ENCODE results near the gene ST8SIA6. TPM values are rescaled to one million over a fixed set of nuclear protein-coding genes. Genes with fewer than 3 reads are reported as not detected.
A peak's percentile ranks its signal among the peaks of the same experiment; 100 is the strongest.

The ST8SIA6 gene
- total and polyA plus RNA-seq, 2 of the 8 experiments (the other 6 are each of a cell fraction or from before 2014, with no cell fraction given): 0.70 to 1.1 TPM

DNA sequence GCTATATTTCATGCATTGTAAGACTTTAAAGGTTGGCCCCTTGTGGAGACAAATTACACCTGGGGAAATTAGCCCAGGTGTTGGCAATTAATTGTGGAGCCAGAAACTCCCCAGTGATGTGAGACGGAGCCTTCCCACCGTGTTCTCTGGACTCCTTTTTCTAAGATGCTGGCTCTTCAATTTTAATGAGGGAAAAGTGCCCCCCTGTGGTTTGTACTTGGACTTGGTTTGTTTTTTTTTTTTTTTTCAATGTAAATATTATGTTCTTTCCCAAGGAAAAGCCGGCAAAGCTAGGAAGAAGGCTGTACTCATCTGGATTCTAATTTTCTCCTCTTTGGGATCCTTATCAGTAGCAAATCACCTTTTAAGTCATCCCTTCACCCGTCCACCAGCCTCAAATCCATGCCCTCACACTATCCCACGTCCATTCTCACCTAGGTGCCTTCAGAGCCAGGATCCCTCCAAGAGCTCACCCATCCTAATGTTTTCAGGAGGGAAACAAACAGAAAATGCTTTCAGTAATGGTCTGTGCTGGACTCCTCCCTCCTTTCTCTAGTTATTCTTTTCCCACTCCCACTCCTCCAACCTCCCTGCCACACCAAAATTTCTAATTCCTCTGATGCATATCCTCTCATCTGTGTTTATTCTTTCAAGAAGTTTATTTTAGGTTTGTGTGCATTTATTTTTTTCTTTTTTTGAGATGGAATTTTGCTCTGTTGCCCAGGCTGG, 20.4 kb upstream of the ST8SIA6 start:
- DNase-seq (ENCODE audit: low read depth in 1 of 2, low spot score in 2 of 2) (no peak), FAIRE-seq (no peak)
- Histone ChIP-seq H2AK5ac (ENCODE audit: low read depth, low read length) (no peak overlapping the region), H4K20me1 (replicated peaks in 1 of 2; ENCODE audit: control insufficient read depth in 1 of 2, insufficient read depth in 2 of 2, low read length in 2 of 2) (no peaks in the 10 kb centered on the region), H3K4me1 (replicated peaks in 1 of 4; ENCODE audit: control insufficient read depth in 3 of 4, insufficient read depth in 4 of 4, low read length in 3 of 4) (no peaks in the 10 kb centered on the region; a peak in 1 of 7 replicates), H2BK12ac (ENCODE audit: low read depth, low read length) (no peak overlapping the region; the same call in 1 of the 2 replicates), H4K8ac (ENCODE audit: extremely low read depth, insufficient read depth, low read length) (no peak overlapping the region), H3K23ac (ENCODE audit: insufficient read length) (no peak overlapping the region), H3K9ac (replicated peaks in 1 of 4; ENCODE audit: extremely low read depth in 1 of 4, low read depth in 3 of 4, low read length in 3 of 4) (no peak overlapping the region), H2BK20ac (ENCODE audit: low read length) (no peak overlapping the region), H3K27ac (ENCODE audit: low read depth, low read length) (no peak overlapping the region), H3K79me1 (ENCODE audit: low read depth, low read length) (no peaks in the 10 kb centered on the region), H3K79me2 (ENCODE audit: control insufficient read depth in 1 of 2, insufficient read depth in 2 of 2, low read length in 2 of 2) (no peaks in the 10 kb centered on the region), H4K91ac (replicated peaks; ENCODE audit: insufficient read length, low read length) (no peak overlapping the region), H3K4me2 (ENCODE audit: insufficient read depth in 1 of 2, low read depth in 2 of 2, low read length in 2 of 2) (no peak overlapping the region), H4K5ac (ENCODE audit: insufficient read length, low read depth, low read length) (no peak overlapping the region), H2BK15ac (ENCODE audit: low read length) (no peak overlapping the region), H3K18ac (ENCODE audit: extremely low read depth, low read length) (no peak overlapping the region), H2BK120ac (replicated peaks; ENCODE audit: low read depth, low read length) (no peak overlapping the region), H2AFZ (ENCODE audit: low read length) (no peak overlapping the region), H3K9me3 (ENCODE audit: insufficient read depth in 2 of 2, low read depth in 1 of 2, low read length in 1 of 2) (peaks cover 0 to 3% of the 10 kb centered on the region in 2 experiments; a peak in 2 of 4 replicates), H2BK5ac (ENCODE audit: low read depth, low read length) (no peak overlapping the region), H3K27me3 (replicated peaks in 1 of 4; ENCODE audit: control insufficient read depth in 3 of 4, extremely low read depth in 1 of 4, insufficient read depth in 3 of 4, low read length in 3 of 4) (peaks cover 0 to 1% (median 0%) of the 10 kb centered on the region in 4 experiments; a peak in 1 of 7 replicates), H3K14ac (ENCODE audit: insufficient read length) (no peak overlapping the region), H3K4ac (replicated peaks; ENCODE audit: insufficient read length, low read depth, low read length) (no peak overlapping the region), H3K4me3 (ENCODE audit: extremely low read depth in 1 of 4, insufficient read depth in 2 of 4, low read depth in 3 of 4, low read length in 4 of 4) (no peak overlapping the region), H3K36me3 (ENCODE audit: control insufficient read depth in 2 of 4, insufficient read depth in 4 of 4, low read length in 3 of 4) (no peaks in the 10 kb centered on the region), H3K23me2 (ENCODE audit: low read depth, low read length) (no peaks in the 10 kb centered on the region), H3K56ac (replicated peaks; ENCODE audit: insufficient read length, low read depth, low read length) (no peak overlapping the region)
- WGBS, 2 experiments (ENCODE audit: extremely low coverage in 1 of 2, insufficient coverage in 1 of 2, insufficient read length in 1 of 2, insufficient replicate concordance in 2 of 2, low coverage in 1 of 2, low lambda C conversion rate in 2 of 2, missing lambda C conversion rate in 1 of 2): 72% methylated on average over 5 of the region's 5 CpGs; no CpG with 5 or more reads in 1 of the 2 experiments
- ChIA-PET CTCF (ENCODE audit: partially characterized antibody) (interaction anchor here (0.6 kb wide), 1 partner anchor 773 kb away, joined by 3 read pairs; no protein-coding TSS in a partner anchor), POLR2A (ENCODE audit: partially characterized antibody) (no interaction called here)
- no peak for TF ChIP-seq KDM1A (IDR thresholded peaks at IDR 0.05; ENCODE audit: borderline replicate concordance, low read length)
- TF ChIP-seq RAD21 (IDR thresholded peaks at IDR 0.05 in 1 of 2, conservative IDR thresholded peaks at IDR 0.05 in 1 of 2; ENCODE audit: low read depth in 2 of 2, low read length in 2 of 2): 0 out of 4 replicates have a peak, but pooled peaks of 1 of the 2 experiments have one; percentile 7

Measured in H1 (cell line).